SH-SY5Y (cell line): ENCODE results near the gene TMEM63C.

Source experiments
- GATA2 ChIP-seq: IDR thresholded peaks from 2 replicates; pipeline ENCODE4 v1.6.1; 2011; ENCODE audit warnings: mild to moderate bottlenecking, low read depth, low read length
- GATA3 ChIP-seq: IDR thresholded peaks from 2 replicates; pipeline ENCODE4 v1.6.1; 2011; ENCODE audit warnings: low read depth, mild to moderate bottlenecking, low read length, moderate library complexity

DNA sequence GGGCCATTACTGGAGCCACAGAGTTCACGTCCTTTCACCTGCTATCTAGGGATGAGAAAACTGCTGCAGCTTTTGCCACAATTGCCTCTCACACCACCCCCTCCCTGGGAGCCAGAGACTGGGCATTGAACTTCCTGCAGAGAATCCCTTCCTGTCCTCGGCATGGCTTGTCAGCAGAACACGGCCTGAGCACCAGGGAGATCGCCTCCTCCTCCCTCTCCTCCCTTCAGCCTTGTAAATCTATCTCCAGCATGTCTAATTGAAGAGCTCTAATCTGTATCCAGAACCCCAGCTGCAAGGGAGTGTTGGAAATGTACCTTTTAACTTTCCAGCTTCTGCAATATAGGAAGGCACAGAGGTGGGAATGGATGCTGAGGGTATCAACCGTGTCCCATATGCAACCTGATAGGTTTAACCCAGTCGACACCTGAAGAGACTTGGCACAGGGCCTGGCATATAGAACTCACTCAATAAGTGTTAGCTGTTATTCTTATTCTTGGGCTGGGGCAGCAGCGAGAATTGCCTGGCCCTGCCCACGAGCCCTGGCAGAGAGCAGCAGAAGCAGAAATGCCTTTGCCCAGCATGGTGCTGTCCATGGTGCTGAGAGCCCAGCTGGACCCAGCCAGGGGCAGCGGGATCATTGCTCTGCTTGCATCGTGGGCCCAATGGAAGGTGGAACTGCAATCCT is 26.8 kb downstream of the TMEM63C start:
- TF ChIP-seq GATA3, result no peak
- no peak for TF ChIP-seq GATA2
